Esophagus muscularis mucosa (tissue), 4 donors: ENCODE measurements around the gene MAP7. TPM values are rescaled to one million over a fixed set of nuclear protein-coding genes. Genes with fewer than 3 reads are reported as not detected.
"Not testable (repeated sequence)": the region's sequence is repeated elsewhere in the genome, so short reads cannot be mapped to it uniquely, and the experiment has no call there.

Experiments
- DNase-seq: peaks from one replicate; pipeline ENCODE4 v3.0.0-alpha.2; 2017; ENCODE audit errors: extremely low spot score
- H3K27ac ChIP-seq, 4 donors: fragments of 200-600 bp; sonication (generic); replicated peaks in 1 of 4; 1 replicate in 3 of 4; 2 replicates in 1 of 4; pipeline ENCODE4 v1.5.1; 2016 to 2019; ENCODE audit warnings: mild to moderate bottlenecking in 1 of 4
- H3K27me3 ChIP-seq, 4 donors: fragments of 200-600 bp; sonication (generic); one replicate each; pipeline versions ENCODE4 v1.5.1 to v1.6.0; 2016 to 2019
- H3K36me3 ChIP-seq, 4 donors: fragments of 200-600 bp; sonication (generic); one replicate each; pipeline ENCODE4 v1.5.1; 2016 to 2019
- H3K4me1 ChIP-seq, 4 donors: fragments of 200-600 bp; sonication (generic); one replicate each; pipeline ENCODE4 v1.5.1; 2016 to 2019
- H3K4me3 ChIP-seq, 4 donors: fragments of 200-600 bp; sonication (generic); 1 replicate in 2 of 4; 2 replicates in 2 of 4; pipeline ENCODE4 v1.5.1; 2016 to 2019; ENCODE audit warnings: mild to moderate bottlenecking in 4 of 4, moderate library complexity in 1 of 4
- H3K9me3 ChIP-seq, 4 donors: fragments of 200-600 bp; sonication (generic); 1 replicate in 3 of 4; 2 replicates in 1 of 4; pipeline ENCODE4 v1.5.1; 2016 to 2019
- CTCF ChIP-seq, 3 experiments: fragments of 200-600 bp in 2 of 3; fragments of 450-650 bp in 1 of 3; sonication (generic) in 2 of 3; IDR thresholded peaks; one replicate each; pipeline ENCODE4 v1.5.1; 2017 to 2019; ENCODE audit warnings: antibody characterized with exemption in 3 of 3, mild to moderate bottlenecking in 2 of 3, moderate library complexity in 1 of 3
- EP300 ChIP-seq: sonication (generic); formaldehyde crosslinking; IDR thresholded peaks from one replicate; pipeline ENCODE4 v1.6.1; 2017; ENCODE audit warnings: antibody characterized with exemption
- POLR2A ChIP-seq: fragments of 450-650 bp; IDR thresholded peaks from one replicate; pipeline ENCODE4 v1.6.1; 2017; ENCODE audit warnings: antibody characterized with exemption, moderate library complexity, mild to moderate bottlenecking, low read depth
- POLR2AphosphoS5 ChIP-seq, 2 donors: sonication (generic); formaldehyde crosslinking; IDR thresholded peaks; one replicate each; pipeline ENCODE4 v1.6.1; 2017; ENCODE audit warnings: antibody characterized with exemption in 2 of 2
- WGBS: methylation state at CpG from one replicate; pipeline ENCODE4 v1.1.5; 2018; 5-methylcytosine and 5-hydroxymethylcytosine counted together
- intact Hi-C: fragments of 100-400 bp; cut with DNase I; formaldehyde crosslinking; loops from one replicate; pipeline ENCODE4 v1.15.1; 2023
- total RNA-seq, 4 donors: library from RNA; depleted of rRNA; stranded (reverse); fragments of >200 nt; gene quantifications; one replicate each; pipeline versions ENCODE4 v1.1.0 to v1.2.1, GENCODE V29; 2016

The MAP7 gene
- total RNA-seq, 4 donors from 2014 or later = 1.7 to 2.9 (median 2.0) TPM

GRCh38 chr6:136437246-136437645 lies 113.0 kb downstream of the MAP7 start:
- intact Hi-C loops = no loop called here
- 95% methylated on average over 3 of the region's 3 CpGs for WGBS
- no peak overlapping the region for H3K27ac ChIP-seq
- H3K36me3 ChIP-seq = no peaks in the 10 kb centered on the region
- no peaks in the 10 kb centered on the region for H3K4me1 ChIP-seq
- H3K9me3 ChIP-seq = no peaks in the 10 kb centered on the region
- no peak for TF ChIP-seq POLR2A
- TF ChIP-seq CTCF (IDR thresholded peaks at IDR 0.05) = no peak
- TF ChIP-seq EP300 = no peak
- no peak for TF ChIP-seq POLR2AphosphoS5 (IDR thresholded peaks at IDR 0.05)
- no peaks in the 10 kb centered on the region for H3K27me3 ChIP-seq
- H3K4me3 ChIP-seq = no peak overlapping the region
- no peak for DNase-seq

GRCh38 chr6:136435101-136435500 lies 115.1 kb downstream of the MAP7 start:
- intact Hi-C loops = no loop called here
- H3K4me1 ChIP-seq = no peaks in the 10 kb centered on the region
- no peaks in the 10 kb centered on the region for H3K36me3 ChIP-seq
- TF ChIP-seq EP300 (no peak), CTCF (IDR thresholded peaks at IDR 0.05) (no peak), POLR2AphosphoS5 (IDR thresholded peaks at IDR 0.05) (no peak), POLR2A (no peak)
- H3K4me3 ChIP-seq = no peak overlapping the region
- no peak for DNase-seq
- no peaks in the 10 kb centered on the region for H3K27me3 ChIP-seq
- no peak overlapping the region for H3K27ac ChIP-seq
- no peaks in the 10 kb centered on the region for H3K9me3 ChIP-seq
- WGBS = 56% methylated on average over 2 of the region's 2 CpGs

GRCh38 chr6:136431306-136431705 lies 118.9 kb downstream of the MAP7 start:
- DNase-seq, H3K4me1 ChIP-seq, H3K27ac ChIP-seq, H3K27me3 ChIP-seq, H3K4me3 ChIP-seq, H3K9me3 ChIP-seq, intact Hi-C loops, H3K36me3 ChIP-seq: not testable (repeated sequence)
- 97% methylated on average over 5 of the region's 5 CpGs for WGBS

GRCh38 chr6:136429264-136430065 lies 120.8 kb downstream of the MAP7 start:
- no peaks in the 10 kb centered on the region for H3K27me3 ChIP-seq
- H3K9me3 ChIP-seq = no peaks in the 10 kb centered on the region
- intact Hi-C loops = no loop called here
- H3K36me3 ChIP-seq = no peaks in the 10 kb centered on the region
- H3K27ac ChIP-seq = no peak overlapping the region
- no peak overlapping the region for H3K4me3 ChIP-seq
- no peak for DNase-seq
- TF ChIP-seq POLR2A (no peak), POLR2AphosphoS5 (IDR thresholded peaks at IDR 0.05) (no peak), EP300 (no peak), CTCF (IDR thresholded peaks at IDR 0.05) (no peak)
- no peaks in the 10 kb centered on the region for H3K4me1 ChIP-seq
- 43% methylated on average over 8 of the region's 8 CpGs for WGBS

- no peak for DNase-seq
- Histone ChIP-seq H3K4me3 (no peak overlapping the region), H3K36me3 (no peaks in the 10 kb centered on the region), H3K27me3 (no peaks in the 10 kb centered on the region), H3K9me3 (no peaks in the 10 kb centered on the region), H3K4me1 (no peaks in the 10 kb centered on the region), H3K27ac (no peak overlapping the region)
- intact Hi-C loops = no loop called here
- no peak for TF ChIP-seq POLR2A
- no peak for TF ChIP-seq POLR2AphosphoS5 (IDR thresholded peaks at IDR 0.05)
- TF ChIP-seq EP300 = no peak
- TF ChIP-seq CTCF (IDR thresholded peaks at IDR 0.05) = no peak
Measured at GRCh38 chr6:136427378-136427717, 122.9 kb downstream of the MAP7 start.
